B cell (primary cell): ENCODE measurements around the gene ZBTB40. TPM values are rescaled to one million over a fixed set of nuclear protein-coding genes. Genes with fewer than 3 reads are reported as not detected.

Experiments used
- ATAC-seq: fragments of 200-7000 bp; cut with Tn5 transposase; one replicate; pipeline ENCODE4 v1.10.0; 2021; ENCODE audit warnings: low read depth, mild to moderate bottlenecking, moderate number of reproducible peaks, moderate library complexity
- CTCF ChIA-PET: fragments of 350-600 bp; sonication (Branson Sonifier 250); formaldehyde crosslinking; loops from one replicate; lab custom pipeline; 2021; ENCODE audit warnings: antibody characterized with exemption, inconsistent platforms; lab: Charles Lee
- POLR2A ChIA-PET: fragments of 350-600 bp; sonication (Branson Sonifier 250); formaldehyde crosslinking; loops from one replicate; lab custom pipeline; 2021; ENCODE audit warnings: antibody characterized with exemption; lab: Charles Lee
- DNase-seq: peaks from one replicate; pipeline ENCODE4 v3.0.0; 2013
- H2AFZ ChIP-seq: 2 replicates; pipeline ENCODE4 v1.6.1; 2012; ENCODE audit warnings: mild to moderate bottlenecking, low read depth, low read length; ENCODE audit not compliant: insufficient read depth, poor library complexity, severe bottlenecking
- H3K27ac ChIP-seq, 2 donors: 1 replicate in 1 of 2; 2 replicates in 1 of 2; pipeline ENCODE4 v1.5.1; 2012 to 2013; ENCODE audit warnings: low read length in 2 of 2, mild to moderate bottlenecking in 2 of 2, moderate library complexity in 1 of 2
- H3K27me3 ChIP-seq, 4 experiments: fragments of 200-600 bp in 1 of 4; sonication (generic) in 1 of 4; replicated peaks in 1 of 4; 1 replicate in 2 of 4; 2 replicates in 2 of 4; pipeline versions ENCODE4 v1.6.1 to v1.7.0; 2013 to 2016; ENCODE audit warnings: low read length in 3 of 4, mild to moderate bottlenecking in 2 of 4, mixed read lengths in 1 of 4, moderate library complexity in 1 of 4; ENCODE audit not compliant: insufficient read depth in 4 of 4, control insufficient read depth in 3 of 4; ENCODE audit errors: control extremely low read depth in 1 of 4
- H3K36me3 ChIP-seq, 2 experiments: replicated peaks in 1 of 2; 1 replicate in 1 of 2; 2 replicates in 1 of 2; pipeline versions ENCODE4 v1.6.1 to v1.7.1; 2013; ENCODE audit warnings: low read length in 1 of 2; ENCODE audit not compliant: insufficient read depth in 2 of 2, control insufficient read depth in 1 of 2; ENCODE audit errors: control extremely low read depth in 1 of 2, extremely low read depth in 1 of 2
- H3K4me1 ChIP-seq, 2 donors: fragments of 200-600 bp in 1 of 2; sonication (generic) in 1 of 2; 1 replicate in 1 of 2; 2 replicates in 1 of 2; pipeline versions ENCODE4 v1.5.1 to v1.6.1; 2013 to 2017; ENCODE audit warnings: low read length in 2 of 2; ENCODE audit not compliant: control insufficient read depth in 2 of 2, insufficient read depth in 2 of 2
- H3K4me2 ChIP-seq: replicated peaks from 2 replicates; pipeline ENCODE3; 2012; ENCODE audit warnings: mild to moderate bottlenecking, low read depth, low read length; ENCODE audit not compliant: poor library complexity, severe bottlenecking
- H3K4me3 ChIP-seq, 5 experiments: fragments of 200-600 bp in 1 of 5; sonication (generic) in 1 of 5; 1 replicate in 3 of 5; 2 replicates in 2 of 5; pipeline versions ENCODE4 v1.5.1 to v1.7.0; 2011 to 2016; ENCODE audit warnings: low read length in 4 of 5, mild to moderate bottlenecking in 4 of 5, low read depth in 2 of 5, control low read depth in 1 of 5, moderate library complexity in 1 of 5; ENCODE audit not compliant: insufficient read depth in 1 of 5; ENCODE audit errors: control extremely low read depth in 1 of 5, extremely low read depth in 1 of 5
- H3K79me2 ChIP-seq: fragments of 200-600 bp; sonication (generic); one replicate; pipeline ENCODE4 v1.6.0; 2016; ENCODE audit warnings: low read length; ENCODE audit not compliant: control insufficient read depth, insufficient read depth
- H3K9ac ChIP-seq: fragments of 200-600 bp; sonication (generic); 2 replicates; pipeline ENCODE4 v1.6.1; 2017; ENCODE audit warnings: mild to moderate bottlenecking, low read length, moderate library complexity
- H3K9me3 ChIP-seq, 3 donors: one replicate each; pipeline versions ENCODE4 v1.6.1 to v1.7.1; 2013; ENCODE audit warnings: low read length in 2 of 3; ENCODE audit not compliant: control insufficient read depth in 2 of 3, insufficient read depth in 1 of 3; ENCODE audit errors: control extremely low read depth in 1 of 3
- H4K20me1 ChIP-seq: 2 replicates; pipeline ENCODE4 v1.6.0; 2012; ENCODE audit warnings: mild to moderate bottlenecking, low read length; ENCODE audit not compliant: insufficient read depth, control insufficient read depth, poor library complexity, severe bottlenecking
- H3K27ac Mint-ChIP-seq: one replicate; pipeline ENCODE4 v1.8.0; 2021; ENCODE audit warnings: mixed read lengths
- H3K27me3 Mint-ChIP-seq: one replicate; pipeline ENCODE4 v1.8.0; 2021; ENCODE audit warnings: mixed read lengths
- H3K4me1 Mint-ChIP-seq: one replicate; pipeline ENCODE4 v1.8.0; 2021; ENCODE audit warnings: mixed read lengths
- H3K4me3 Mint-ChIP-seq: one replicate; pipeline ENCODE4 v1.8.0; 2021; ENCODE audit warnings: mixed read lengths
- H3K9me3 Mint-ChIP-seq: one replicate; pipeline ENCODE4 v1.8.0; 2022; ENCODE audit warnings: mixed read lengths; ENCODE audit not compliant: insufficient read depth
- CTCF ChIP-seq: fragments of 200-600 bp; IDR thresholded peaks from one replicate; pipeline ENCODE4 v1.8.0; 2022; ENCODE audit warnings: antibody characterized with exemption, mild to moderate bottlenecking
- EZH2 ChIP-seq: IDR thresholded peaks from 2 replicates; pipeline ENCODE4 v1.6.1; 2012; ENCODE audit warnings: borderline replicate concordance, low read depth, mild to moderate bottlenecking, moderate library complexity, low read length; ENCODE audit not compliant: insufficient read depth, poor library complexity, severe bottlenecking
- WGBS: methylation state at CpG from one replicate; pipeline ENCODE4 v1.1.5; 2013; ENCODE audit warnings: missing lambda C conversion rate; ENCODE audit not compliant: insufficient coverage; 5-methylcytosine and 5-hydroxymethylcytosine counted together
- intact Hi-C: fragments of 100-400 bp; cut with micrococcal nuclease; formaldehyde crosslinking; loops from one replicate; pipeline ENCODE4 v1.10.0; 2022
- polyA plus RNA-seq: library from polyadenylated mRNA; depleted of rRNA; stranded (reverse); fragments of >200 nt; gene quantifications from 2 replicates; pipeline ENCODE4 v1.2.3, GENCODE V29; 2012
- total RNA-seq, 2 donors: library from RNA; stranded (reverse); fragments of 120-200 nt in 1 of 2; gene quantifications; 1 replicate in 1 of 2; 2 replicates in 1 of 2; pipeline versions ENCODE4 v1.2.3 to v1.2.4, GENCODE V29; 2013 to 2022

ZBTB40 gene
- total and polyA plus RNA-seq, 2 donors (not counting 1 experiment from before 2014, with no cell fraction given): 30.9 to 51.9 TPM

- no peaks in the 10 kb centered on the region for H3K9me3 ChIP-seq
- TF ChIP-seq CTCF (no peak), EZH2 (no peak)
- H3K4me2 ChIP-seq: no peak overlapping the region
- H2AFZ ChIP-seq: no peak overlapping the region
- H4K20me1 ChIP-seq: no peaks in the 10 kb centered on the region
- DNase-seq: no peak
- H3K27ac ChIP-seq: no peak overlapping the region
- no peaks in the 10 kb centered on the region for H3K4me1 ChIP-seq
- intact Hi-C loops: no loop called here
- H3K9ac ChIP-seq: no peak overlapping the region
- no peaks in the 10 kb centered on the region for H3K9me3 Mint-ChIP-seq
- WGBS: 97% methylated on average over 2 of the region's 3 CpGs
- ChIA-PET POLR2A (no interaction called here), CTCF (no interaction called here)
- H3K27me3 Mint-ChIP-seq: no peaks in the 10 kb centered on the region
- H3K36me3 ChIP-seq: peaks cover 0 to 79% of the 10 kb centered on the region in 2 experiments
- no peaks in the 10 kb centered on the region for H3K27me3 ChIP-seq
- H3K4me1 Mint-ChIP-seq: no peaks in the 10 kb centered on the region
- ATAC-seq: no peak
- no peak overlapping the region for H3K4me3 Mint-ChIP-seq
- no peak overlapping the region for H3K4me3 ChIP-seq
- H3K79me2 ChIP-seq: no peaks in the 10 kb centered on the region
- H3K27ac Mint-ChIP-seq: no peak overlapping the region
These were observed 57.3 kb downstream of the ZBTB40 start for GRCh38 chr1:22508991-22509390.

GRCh38 chr1:22509815-22510214, 58.2 kb downstream of the ZBTB40 start:
- Mint-ChIP-seq H3K4me1 (no peaks in the 10 kb centered on the region), H3K4me3 (no peak overlapping the region), H3K9me3 (no peaks in the 10 kb centered on the region), H3K27ac (no peak overlapping the region), H3K27me3 (no peaks in the 10 kb centered on the region)
- intact Hi-C loops: no loop called here
- DNase-seq (no peak), ATAC-seq (no peak)
- H3K9me3 ChIP-seq: no peaks in the 10 kb centered on the region
- H3K4me2 ChIP-seq: no peak overlapping the region
- TF ChIP-seq CTCF (no peak), EZH2 (no peak)
- ChIA-PET CTCF (no interaction called here), POLR2A (no interaction called here)
- peaks cover 0 to 87% of the 10 kb centered on the region in 2 experiments for H3K36me3 ChIP-seq
- H4K20me1 ChIP-seq: no peaks in the 10 kb centered on the region
- H3K9ac ChIP-seq: no peak overlapping the region
- H3K27me3 ChIP-seq: no peaks in the 10 kb centered on the region
- no peaks in the 10 kb centered on the region for H3K79me2 ChIP-seq
- H3K4me1 ChIP-seq: no peaks in the 10 kb centered on the region
- no peak overlapping the region for H3K4me3 ChIP-seq
- H3K27ac ChIP-seq: no peak overlapping the region
- no peak overlapping the region for H2AFZ ChIP-seq
